GM19240 (cell line): Measurements from ENCODE around the gene FCN3.
"Not testable (repeated sequence)": the region's sequence is repeated elsewhere in the genome, so short reads cannot be mapped to it uniquely, and the experiment has no call there.

Experiments used
- DNase-seq: peaks from one replicate; pipeline ENCODE4 v3.0.0; 2011; ENCODE audit warnings: low spot score; ENCODE audit not compliant: insufficient read length

The FCN3 gene

DNA sequence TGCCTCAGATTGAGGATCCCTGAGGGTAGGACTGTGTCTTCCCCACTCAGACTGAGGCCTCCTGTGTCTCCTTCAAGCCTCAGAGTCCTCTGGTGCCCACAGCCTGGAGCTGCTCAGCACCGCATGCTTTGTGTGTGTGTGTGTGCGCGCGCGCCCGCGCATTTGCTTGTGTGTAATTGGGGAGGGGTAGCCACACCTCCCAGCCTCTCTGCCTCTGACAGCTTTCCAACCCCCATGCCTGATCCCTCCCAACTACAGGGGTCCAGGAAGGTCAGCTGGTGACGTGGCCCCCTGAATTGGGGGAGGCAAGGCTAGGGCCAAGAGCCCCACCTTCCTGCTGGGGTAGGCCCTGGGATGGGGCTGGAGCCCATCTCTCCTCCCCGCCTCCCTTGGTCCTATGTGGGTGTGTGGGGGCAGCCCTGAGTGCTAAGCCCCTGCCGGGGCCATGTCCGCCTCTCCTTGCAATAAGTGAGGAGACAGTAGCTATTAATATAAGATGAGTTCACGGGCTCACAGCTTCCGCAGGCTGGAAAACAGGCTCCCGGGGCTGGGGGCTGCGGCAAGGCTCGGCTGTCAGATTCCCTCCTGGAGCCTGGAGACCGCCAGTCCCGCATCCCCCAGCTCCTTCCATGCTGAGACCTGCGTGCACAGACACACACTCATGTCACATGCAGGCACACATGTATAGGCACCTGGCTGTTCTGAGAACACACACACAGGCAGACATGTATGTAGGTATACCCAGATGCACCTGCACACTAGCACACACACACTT lies 24.8 kb upstream of the FCN3 start:
- no peak for DNase-seq

DNA sequence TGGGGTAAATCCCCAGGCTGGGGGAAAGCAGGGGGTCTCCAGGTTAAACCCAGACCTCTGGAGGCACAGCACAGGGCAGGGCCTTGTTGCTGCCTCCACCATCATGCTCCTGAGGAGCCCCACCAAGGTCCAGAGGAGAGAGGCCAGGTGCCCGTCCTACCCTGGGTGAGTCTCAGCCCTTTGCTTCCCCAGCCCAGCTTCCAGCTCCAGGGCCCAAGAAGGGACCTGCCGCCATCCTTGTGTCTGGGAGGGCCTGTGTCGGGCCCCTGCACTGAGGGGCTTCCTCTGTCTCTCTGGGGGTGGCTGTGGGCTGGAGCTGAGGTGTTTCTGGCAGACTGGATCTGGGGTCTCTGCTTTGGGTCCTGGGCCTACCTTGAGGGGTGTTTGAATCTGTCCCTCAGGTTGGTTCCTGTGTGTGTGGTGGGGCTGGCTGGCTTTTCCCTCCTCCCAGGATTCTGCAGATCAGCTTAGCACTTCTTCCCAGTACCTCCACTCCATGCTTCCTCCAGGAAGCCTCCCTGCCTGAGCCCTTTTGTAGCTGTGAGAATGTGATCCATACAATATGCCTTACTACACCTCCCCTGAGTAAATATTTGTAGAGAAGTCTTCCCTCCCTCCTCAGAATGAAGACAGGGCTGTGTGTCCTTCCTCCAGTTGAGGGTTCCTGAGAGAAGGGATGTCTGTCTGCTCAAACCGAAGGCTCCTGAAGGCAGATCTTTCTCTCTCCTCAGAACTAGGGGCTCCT lies 24.0 kb upstream of the FCN3 start:
- DNase-seq = no peak

DNA sequence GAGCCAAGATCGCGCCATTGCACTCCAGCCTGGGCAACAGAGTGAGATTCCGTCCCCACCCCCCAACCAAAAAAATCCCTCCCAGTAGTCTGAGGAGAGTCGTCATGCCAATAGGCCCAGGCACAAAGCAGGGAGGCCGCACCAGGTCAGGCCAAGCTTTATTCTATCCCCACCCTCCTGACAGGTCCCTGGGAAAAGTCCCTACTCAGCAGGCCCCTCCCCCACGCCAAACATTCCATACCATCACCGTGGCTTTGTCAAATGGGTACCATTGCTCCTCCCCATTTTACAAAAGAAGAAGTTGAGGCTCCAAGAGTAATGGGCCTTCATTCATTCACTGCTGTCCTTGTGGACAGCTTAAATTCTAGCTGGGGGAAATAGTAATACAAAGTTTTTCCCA lies 23.1 kb upstream of the FCN3 start:
- DNase-seq = no peak

DNA sequence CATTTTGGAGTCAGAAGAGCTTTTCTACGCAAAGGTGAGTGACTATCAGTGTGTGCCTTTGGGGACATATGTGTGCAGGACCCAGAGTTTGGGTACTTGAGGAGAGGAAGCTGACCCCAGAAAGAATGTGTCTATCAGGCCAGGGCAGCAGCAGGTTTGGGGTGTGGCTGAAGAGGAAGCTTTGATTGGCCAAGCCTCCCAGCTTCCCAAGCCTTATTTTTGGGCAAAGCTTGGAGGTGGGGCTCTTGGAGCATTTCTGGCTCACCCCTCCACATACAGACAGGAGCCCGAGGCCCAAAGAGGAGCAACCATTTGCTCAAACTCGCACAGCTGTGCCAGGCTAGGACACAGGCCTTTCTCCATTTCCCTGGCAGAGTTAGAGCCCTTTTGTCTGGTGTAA lies 22.5 kb upstream of the FCN3 start:
- no peak for DNase-seq

DNA sequence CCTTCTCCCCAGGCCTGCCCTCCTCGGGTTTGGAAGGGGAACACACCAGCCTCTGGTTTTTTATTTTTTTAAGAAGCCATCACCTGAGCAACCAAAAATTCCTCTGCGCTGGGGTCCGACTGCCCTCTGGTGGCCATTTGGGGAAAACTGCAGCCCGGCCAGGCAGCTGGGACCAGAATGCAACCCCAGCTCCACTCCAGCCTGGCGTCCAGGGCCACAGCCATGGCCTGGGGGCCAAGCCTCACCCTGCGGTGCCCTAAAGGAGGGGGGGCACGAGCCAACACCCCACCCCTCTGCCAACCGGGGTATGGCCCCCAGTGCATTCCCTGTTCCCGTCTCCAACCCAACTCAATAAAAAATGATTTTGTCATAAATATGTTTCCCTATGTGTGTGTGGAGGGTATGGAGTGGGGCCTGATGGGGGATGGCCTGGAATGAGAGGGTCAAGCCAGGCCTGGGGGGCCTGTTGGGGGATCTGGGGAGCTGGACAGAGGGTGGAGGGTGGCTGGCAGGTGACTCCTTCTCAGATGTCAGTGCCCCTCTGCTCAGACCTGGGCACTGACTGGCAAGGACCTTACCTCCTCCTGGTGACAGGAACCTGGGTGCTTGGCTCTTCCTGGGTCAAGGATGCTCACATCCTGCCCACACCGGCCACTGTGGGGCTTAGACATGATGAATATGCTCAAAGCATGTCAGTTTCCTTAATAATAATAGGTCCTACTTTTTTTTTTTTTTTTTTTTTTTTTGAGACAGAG lies 21.0 kb upstream of the FCN3 start:
- peak; percentile 85 for DNase-seq

DNA sequence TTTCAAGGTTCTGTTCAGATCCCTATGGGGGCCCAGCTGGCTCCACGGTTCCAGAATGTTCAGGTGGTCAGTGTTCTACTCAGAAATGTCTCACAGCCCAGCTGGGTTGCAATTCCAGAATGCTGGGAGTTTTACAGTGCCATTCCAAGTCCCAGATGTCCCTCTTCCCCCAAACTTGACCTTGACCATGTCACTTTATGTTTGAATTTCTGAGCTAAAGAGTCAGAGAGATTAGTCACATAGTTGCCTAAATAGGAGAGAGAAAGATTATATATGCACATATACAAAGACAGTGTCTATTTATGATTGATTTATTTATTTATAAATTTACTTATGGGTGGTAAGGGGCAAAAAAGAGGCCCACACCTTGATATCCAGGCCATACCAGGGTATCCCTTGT lies 20.3 kb upstream of the FCN3 start:
- DNase-seq = no peak

DNA sequence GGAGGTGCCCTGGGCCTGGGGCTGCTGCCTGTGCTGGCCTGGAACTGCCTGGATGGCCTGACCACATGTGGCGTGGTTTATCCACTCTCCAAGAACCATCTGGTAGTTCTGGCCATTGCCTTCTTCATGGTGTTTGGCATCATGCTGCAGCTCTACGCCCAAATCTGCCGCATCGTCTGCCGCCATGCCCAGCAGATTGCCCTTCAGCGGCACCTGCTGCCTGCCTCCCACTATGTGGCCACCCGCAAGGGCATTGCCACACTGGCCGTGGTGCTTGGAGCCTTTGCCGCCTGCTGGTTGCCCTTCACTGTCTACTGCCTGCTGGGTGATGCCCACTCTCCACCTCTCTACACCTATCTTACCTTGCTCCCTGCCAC lies 19.6 kb upstream of the FCN3 start:
- no peak for DNase-seq

DNA sequence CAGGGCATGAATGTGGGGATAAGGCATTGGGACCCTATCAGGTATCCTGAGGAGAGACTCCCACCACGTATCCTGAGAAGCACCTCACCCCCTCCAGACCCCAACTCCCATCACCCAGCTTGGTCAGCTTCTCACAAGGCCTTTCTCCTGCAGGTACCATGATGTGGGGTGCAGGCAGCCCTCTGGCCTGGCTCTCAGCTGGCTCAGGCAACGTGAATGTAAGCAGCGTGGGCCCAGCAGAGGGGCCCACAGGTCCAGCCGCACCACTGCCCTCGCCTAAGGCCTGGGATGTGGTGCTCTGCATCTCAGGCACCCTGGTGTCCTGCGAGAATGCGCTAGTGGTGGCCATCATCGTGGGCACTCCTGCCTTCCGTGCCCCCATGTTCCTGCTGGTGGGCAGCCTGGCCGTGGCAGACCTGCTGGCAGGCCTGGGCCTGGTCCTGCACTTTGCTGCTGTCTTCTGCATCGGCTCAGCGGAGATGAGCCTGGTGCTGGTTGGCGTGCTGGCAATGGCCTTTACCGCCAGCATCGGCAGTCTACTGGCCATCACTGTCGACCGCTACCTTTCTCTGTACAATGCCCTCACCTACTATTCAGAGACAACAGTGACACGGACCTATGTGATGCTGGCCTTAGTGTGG lies 19.1 kb upstream of the FCN3 start:
- no peak for DNase-seq

DNA sequence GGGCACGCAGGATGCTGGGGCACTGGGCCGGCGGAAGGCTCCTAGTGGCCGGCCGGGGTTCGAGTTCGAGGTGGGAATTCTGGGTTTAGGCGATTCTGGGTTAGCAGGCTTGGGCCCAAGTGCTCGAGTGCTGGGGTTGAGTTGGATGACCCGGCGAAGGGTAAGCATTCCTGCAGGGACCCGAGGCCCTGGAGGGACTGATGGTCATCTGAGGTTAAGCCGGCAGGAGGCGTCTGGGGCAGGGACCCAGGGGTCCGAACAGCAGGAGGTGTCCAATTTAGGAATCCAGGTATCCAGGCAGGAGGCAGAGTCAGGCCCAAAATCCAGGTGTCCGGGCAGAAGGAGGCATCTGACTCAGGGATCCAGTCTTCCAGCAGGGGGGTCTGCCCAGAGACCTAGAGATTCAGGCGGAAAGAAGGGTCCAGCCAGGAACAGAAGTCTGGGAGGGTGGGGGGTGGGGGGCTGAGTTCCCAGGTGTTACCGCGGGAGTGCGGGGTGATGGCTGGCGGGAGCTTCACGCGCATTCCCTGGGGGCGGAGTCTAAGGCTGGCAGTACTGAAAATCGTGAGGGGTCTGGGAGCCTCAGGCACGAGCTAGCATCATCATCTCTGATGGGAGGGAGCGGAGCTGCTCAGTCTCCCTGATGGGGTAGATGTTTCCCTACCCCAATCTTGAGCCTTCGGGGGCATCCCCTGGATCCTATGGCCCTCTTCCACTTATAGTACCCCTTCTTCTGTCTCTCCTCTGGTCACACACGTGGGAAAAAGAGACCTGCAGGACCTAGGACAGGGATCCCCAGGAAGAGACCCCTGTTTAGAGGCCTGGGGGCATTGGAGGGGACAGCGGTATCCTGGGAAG lies 18.4 kb upstream of the FCN3 start:
- no peak for DNase-seq

DNA sequence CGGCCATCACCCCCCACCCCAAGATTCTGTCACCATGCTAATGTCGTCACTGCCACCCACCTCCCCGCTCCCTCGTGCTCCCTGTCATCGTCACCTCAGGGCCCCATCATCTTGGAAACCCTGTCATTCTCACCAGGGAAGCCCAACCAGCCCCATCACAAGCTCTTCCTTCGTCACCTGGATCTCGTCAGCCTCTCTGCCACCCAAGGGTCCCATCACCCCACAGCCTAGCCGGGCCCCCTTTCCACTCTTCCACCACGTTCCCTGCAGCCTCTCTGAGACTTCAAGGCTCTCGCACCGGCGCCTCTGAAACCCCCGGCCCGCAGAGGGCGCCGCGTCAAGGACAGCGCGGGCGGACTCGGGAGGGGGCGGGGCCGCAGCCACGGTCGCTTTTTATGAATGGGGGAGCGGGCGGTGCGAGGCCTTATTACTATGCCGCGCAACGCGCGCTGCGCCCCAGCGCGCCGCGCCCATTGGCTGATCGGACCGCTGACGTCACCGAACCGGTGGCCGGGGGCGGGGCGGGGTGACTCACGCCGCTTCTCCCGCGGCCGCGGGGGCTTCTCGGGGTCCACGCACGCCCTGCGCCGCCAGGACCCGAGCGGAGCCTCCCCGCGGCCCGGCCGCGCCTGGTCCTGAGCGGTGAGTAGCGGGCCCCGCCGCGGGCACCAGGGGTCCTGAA lies 17.6 kb upstream of the FCN3 start, which contains the start of gene GPR3:
TSS of gene GPR3 (plus strand) at position 527 of the 682 bp plus-strand sequence. CDS start 1,177 bp downstream, outside the sequence.
- DNase-seq = peak; percentile 95

DNA sequence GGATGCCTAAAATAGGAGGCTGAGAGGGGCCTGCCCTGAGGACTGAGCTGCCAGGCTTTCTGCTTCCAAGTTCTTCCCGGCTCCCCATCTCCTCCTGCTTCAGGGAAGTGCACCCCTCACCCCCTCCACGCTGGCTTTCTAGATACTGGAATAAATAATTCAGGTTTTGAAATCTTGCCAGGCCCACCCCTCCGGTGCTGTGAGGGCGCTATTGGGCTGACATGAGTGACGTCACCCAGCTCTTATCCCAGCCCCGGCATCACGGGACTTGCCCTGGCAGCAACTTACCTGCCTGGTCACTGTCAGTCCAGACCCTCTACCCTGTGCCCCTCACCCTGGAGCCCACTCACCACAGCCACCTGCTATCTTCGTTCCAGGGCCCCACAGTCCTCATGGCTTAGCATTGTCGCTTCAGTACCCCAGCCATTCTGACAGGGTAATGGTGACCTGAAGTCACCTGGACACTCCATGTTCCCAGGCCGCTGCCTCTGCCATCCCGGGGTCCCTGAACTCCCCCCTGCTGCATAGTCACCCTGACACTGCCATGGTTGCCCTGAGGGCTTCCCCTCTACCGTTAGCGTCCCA lies 17.0 kb upstream of the FCN3 start:
- no peak for DNase-seq

DNA sequence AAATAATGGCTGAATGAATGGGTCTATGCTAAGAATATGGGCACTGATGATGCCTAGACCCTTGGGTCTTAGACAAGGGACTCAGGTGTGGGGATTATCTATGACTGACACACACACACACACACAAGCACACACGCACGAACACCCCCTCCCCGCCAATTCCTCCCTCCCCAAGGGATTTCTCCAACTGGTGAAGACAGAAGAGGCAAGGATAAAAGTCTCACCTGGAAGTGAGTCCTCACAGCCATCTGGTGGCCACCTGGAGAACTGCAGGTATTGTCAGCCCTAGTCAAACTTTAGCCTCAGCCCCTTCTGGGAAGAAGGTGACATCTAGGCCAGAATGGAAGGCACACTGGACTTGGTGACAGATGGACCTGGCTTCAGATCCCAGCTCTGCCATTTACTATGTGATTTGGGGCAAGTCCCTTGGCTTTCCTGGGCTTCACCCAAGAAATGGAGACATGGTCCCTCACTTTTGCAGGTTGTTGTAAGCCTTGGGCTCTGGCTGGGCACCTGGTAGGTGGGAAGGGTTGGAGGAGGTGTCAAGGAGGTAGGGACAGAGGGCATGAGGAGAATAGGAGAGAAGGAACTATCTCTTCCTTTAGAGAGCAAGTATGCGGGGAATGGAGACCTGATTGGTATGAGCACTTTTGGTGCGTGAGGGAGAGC lies 13.8 kb upstream of the FCN3 start:
- DNase-seq = peak; percentile 64

DNA sequence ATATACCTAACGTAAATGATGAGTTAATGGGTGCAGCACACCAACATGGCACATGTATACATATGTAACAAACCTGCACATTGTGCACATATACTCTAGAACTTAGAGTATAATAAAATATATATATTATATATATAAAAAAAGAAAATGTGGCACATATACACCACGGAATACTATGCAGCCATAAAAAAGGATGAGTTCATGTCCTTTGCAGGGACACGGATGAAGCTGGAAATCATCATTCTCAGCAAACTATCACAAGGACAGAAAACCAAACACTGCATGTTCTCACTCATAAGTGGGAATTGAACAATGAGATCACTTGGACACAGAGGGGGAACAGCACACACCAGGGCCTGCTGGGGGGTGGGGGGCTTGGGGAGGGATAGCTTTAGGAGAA lies 10.2 kb upstream of the FCN3 start:
- not testable (repeated sequence) for DNase-seq

DNA sequence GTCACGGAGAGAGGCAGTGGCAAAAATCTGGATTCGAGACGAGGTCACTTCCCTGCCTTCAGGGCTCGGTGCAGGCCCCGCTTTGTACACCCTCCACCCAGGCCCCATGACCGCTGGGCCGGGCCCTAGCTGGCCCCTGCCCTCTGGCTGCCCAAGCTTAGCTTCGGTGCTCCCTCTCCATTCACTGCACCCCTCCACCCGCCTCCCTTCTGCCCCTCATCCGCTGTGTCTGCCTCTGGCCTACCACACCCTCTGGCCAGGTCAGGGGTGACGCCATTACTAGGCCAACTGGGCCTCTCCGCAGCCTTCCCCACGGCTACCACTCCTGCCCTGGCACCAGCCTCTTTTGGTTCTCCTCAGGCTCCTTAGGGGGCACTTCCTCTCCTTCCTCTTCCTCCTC lies 9.0 kb upstream of the FCN3 start:
- DNase-seq = no peak

DNA sequence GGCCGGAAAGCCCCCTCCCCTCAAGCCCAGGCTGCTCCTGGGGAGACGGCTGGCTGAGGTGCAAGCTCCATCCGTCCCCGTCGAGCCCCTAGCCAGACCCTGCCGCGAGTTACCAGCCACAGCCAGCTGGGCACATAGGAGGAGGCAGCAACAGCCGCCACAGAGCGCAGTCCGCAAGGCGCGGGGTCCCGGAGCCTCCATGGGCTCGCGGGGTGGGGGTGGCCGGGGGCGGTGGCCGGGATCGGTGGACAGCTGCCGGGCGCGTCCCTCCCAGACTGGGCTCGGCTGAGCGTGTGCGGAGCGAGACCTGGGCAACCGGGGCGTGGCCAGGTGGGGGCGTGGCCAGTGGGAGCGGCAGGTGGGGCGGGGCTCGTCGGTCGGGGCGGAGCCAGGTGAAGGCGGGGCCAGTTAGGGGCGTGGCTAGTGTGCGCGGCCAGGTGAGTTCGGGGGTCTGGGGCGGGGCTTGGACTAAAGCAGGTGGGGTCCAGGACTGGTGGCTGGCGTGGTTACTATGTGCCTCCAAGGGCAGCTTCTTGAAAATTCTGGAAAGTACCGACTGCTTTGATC lies 8.5 kb upstream of the FCN3 start, which contains the start of gene CD164L2:
TSS of gene CD164L2 (minus strand) at position 295 of the 567 bp plus-strand sequence. CDS start at position 201, 94 bp downstream.
- no peak for DNase-seq

DNA sequence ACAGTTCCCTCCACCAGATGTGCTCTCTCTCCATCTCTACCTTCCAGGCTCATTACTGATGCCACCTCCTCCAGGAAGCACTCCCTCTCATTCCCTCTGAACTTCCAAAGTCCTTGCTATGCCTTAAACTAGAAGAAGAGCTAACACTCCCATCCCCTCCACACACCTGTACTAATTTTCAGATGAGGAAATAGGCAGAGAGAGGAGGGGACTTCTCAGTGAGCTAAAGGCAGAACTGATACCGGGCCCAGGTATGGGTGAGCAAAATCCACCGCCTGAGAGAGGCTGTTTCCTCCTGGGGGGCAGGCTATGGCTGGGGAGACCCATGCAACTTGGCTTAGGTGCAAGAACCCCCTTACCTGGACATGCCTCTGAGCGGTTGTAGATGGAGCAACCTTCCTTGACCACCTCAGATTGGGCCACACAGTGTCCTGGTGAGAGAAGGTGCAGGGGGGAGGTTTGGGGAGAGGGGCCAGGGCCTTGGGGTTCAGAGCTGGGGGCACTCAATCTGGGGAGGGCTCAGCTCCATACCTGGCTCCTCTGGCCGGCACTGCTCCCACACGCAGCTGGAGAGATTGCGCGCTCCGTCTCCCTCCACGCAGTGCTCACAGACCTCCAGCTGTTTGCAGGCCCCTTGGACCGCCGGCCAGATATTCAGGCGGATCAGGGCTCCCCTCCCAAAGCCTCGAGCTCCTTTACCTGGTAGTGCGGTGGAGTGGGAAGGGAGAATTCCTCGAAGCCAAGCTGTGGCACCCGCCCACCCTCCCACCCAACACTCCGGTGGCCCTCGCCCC lies 7.5 kb upstream of the FCN3 start:
- no peak for DNase-seq

DNA sequence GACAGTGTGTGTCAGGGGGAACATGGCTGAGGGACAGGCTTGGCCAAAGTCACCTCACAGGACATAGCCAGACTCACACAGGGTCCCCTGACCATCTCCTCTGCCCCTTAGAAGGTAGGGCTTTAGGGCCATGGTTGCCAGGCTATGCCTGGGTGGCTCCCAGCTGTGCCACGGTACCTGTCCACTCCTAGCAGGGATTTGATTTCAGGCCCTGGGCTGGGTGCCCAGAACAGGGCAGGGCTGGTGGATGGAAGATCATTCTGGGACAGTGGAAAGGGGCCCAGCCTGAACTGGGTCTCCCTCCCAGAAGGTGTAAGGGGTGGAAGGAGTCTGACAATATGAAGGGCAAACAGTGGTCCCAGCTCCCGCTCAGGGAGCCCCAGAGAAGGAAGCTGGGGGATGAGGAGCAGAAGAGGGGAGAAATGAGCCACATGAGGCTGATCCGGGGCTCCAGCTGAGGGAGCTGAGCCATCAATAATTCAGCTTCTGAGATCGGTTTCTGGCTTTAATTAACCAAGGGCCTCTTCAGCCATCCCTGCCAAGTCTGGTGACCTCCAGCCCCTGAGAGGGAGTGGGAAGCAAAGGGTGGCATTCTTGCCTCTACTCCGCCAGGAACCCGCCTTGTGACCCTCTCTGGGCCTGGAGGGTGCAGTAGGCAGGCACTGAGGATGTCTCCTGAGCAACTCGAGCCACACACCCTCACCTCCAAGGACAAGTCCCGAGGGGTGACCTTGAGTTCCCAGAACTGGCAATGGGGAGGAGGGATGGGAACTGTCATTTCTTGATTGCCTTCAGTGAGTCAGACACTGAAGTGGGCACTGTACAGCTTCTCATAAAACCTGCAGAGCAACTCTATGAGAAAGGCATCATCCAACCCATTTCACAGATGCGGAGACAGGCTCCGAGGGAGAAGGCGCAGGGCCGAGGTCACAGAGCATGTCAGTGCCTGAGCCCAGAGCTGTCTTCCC lies 6.4 kb upstream of the FCN3 start:
- no peak for DNase-seq
